SU-DHL-6 (cell line): ENCODE results near the gene SIRT6.
"Not testable (repeated sequence)": the region's sequence is repeated elsewhere in the genome, so short reads cannot be mapped to it uniquely, and the experiment has no call there.

ENCODE experiments used
- H2AFZ ChIP-seq: fragments of 200-600 bp; sonication (generic); 2 replicates; pipeline ENCODE4 v1.6.1; 2014; ENCODE audit warnings: low read depth, mild to moderate bottlenecking, moderate library complexity, mixed read lengths, antibody characterized with exemption, low read length; ENCODE audit not compliant: severe bottlenecking
- H3F3A ChIP-seq: fragments of 200-600 bp; shearing (Covaris generic); 2 replicates; pipeline ENCODE4 v1.6.0; 2016; ENCODE audit warnings: antibody characterized with exemption, mild to moderate bottlenecking; ENCODE audit not compliant: insufficient read depth
- H3K27ac ChIP-seq: fragments of 200-600 bp; sonication (generic); 2 replicates; pipeline ENCODE4 v1.5.1; 2016; ENCODE audit warnings: low read depth, mild to moderate bottlenecking, low read length, moderate library complexity, mixed read lengths
- H3K27me3 ChIP-seq: fragments of 200-600 bp; sonication (generic), shearing (Covaris generic); 2 replicates; pipeline ENCODE4 v1.6.0; 2014; ENCODE audit warnings: mild to moderate bottlenecking, low read length
- H3K36me3 ChIP-seq: fragments of 200-600 bp; sonication (generic); 2 replicates; pipeline ENCODE4 v1.6.1; 2014; ENCODE audit warnings: mild to moderate bottlenecking, low read length, mixed read lengths
- H3K4me2 ChIP-seq: fragments of 300-600, 200-600 bp; shearing (Covaris generic), sonication (generic); 2 replicates; pipeline ENCODE4 v1.6.0; 2014; ENCODE audit warnings: low read length, low read depth, mild to moderate bottlenecking; ENCODE audit not compliant: poor library complexity, severe bottlenecking
- H3K4me3 ChIP-seq: fragments of 200-600 bp; sonication (generic); 2 replicates; pipeline ENCODE4 v1.5.1; 2014; ENCODE audit warnings: antibody characterized with exemption, low read length, mild to moderate bottlenecking, mixed read lengths; ENCODE audit not compliant: insufficient read depth, poor library complexity, severe bottlenecking
- H3K79me2 ChIP-seq: fragments of 200-600 bp; sonication (generic); 2 replicates; pipeline ENCODE4 v1.6.1; 2014; ENCODE audit warnings: mild to moderate bottlenecking, low read length, moderate library complexity; ENCODE audit not compliant: insufficient read depth
- H3K9ac ChIP-seq: fragments of 200-600 bp; sonication (generic); 2 replicates; pipeline ENCODE4 v1.7.0; 2014; ENCODE audit warnings: mild to moderate bottlenecking, low read length
- H3K9me2 ChIP-seq: fragments of 200-600 bp; sonication (generic); replicated peaks from 2 replicates; pipeline ENCODE4 v1.6.1; 2014; ENCODE audit warnings: low read length; ENCODE audit not compliant: insufficient read depth
- H3K9me3 ChIP-seq: fragments of 200-600 bp; sonication (generic); 2 replicates; pipeline ENCODE4 v1.6.1; 2014; ENCODE audit warnings: low read length, mixed read lengths; ENCODE audit not compliant: insufficient read depth
- H4K20me1 ChIP-seq: fragments of 200-600 bp; sonication (generic); 2 replicates; pipeline ENCODE4 v1.6.1; 2014; ENCODE audit warnings: low read depth, mild to moderate bottlenecking, antibody characterized with exemption, low read length, moderate library complexity, mixed read lengths
- EZH2phosphoT487 ChIP-seq: fragments of 200-600 bp; sonication (generic), shearing (Covaris generic); conservative IDR thresholded peaks from 2 replicates; pipeline ENCODE4 v1.6.1; 2018; ENCODE audit warnings: mild to moderate bottlenecking, antibody characterized with exemption, low read length, moderate library complexity, mixed read lengths
- TF ChIP-seq, protein P1 (sequence below): fragments of 200-600 bp; sonication (generic); IDR thresholded peaks from one replicate; pipeline ENCODE4 v1.5.1; 2017; ENCODE audit warnings: antibody characterized with exemption, mild to moderate bottlenecking, low read length, moderate library complexity; ENCODE audit not compliant: insufficient read depth, poor library complexity, severe bottlenecking

Gene SIRT6

DNA sequence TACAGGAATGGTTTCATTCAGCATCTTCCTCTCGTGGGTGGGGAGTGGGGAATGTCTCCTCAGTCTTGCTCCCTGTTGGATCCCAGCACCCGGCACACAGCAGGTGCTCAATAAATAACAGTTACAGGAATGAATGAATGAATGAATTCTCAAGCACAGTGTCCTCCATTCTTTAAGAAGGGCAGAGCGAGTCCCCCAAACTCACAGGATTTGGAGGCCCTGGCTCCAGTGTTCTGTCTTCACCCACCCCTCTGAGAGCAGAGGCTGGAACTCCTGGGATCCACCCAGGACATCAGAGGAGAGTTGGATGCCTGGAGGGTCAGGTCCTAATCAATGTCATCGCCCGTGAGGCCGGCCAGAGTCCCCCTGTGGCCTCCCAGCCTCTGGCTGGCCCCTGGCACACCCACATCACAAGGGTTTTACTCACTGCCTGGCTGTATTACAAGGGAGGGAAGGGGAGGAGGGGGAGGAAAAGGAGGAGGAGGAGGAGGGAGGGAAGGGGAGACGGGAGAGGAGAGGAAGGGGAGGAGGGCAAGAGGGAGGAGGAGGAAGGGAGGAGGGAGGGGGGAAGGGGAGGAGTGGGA lies 37.6 kb downstream of the SIRT6 start:
- no peak for TF ChIP-seq EZH2phosphoT487
- TF ChIP-seq, protein P1, sequence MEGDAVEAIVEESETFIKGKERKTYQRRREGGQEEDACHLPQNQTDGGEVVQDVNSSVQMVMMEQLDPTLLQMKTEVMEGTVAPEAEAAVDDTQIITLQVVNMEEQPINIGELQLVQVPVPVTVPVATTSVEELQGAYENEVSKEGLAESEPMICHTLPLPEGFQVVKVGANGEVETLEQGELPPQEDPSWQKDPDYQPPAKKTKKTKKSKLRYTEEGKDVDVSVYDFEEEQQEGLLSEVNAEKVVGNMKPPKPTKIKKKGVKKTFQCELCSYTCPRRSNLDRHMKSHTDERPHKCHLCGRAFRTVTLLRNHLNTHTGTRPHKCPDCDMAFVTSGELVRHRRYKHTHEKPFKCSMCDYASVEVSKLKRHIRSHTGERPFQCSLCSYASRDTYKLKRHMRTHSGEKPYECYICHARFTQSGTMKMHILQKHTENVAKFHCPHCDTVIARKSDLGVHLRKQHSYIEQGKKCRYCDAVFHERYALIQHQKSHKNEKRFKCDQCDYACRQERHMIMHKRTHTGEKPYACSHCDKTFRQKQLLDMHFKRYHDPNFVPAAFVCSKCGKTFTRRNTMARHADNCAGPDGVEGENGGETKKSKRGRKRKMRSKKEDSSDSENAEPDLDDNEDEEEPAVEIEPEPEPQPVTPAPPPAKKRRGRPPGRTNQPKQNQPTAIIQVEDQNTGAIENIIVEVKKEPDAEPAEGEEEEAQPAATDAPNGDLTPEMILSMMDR = no peak
- no peaks in the 10 kb centered on the region for H3K27me3 ChIP-seq
- no peak overlapping the region for H2AFZ ChIP-seq
- no peaks in the 10 kb centered on the region for H3F3A ChIP-seq
- no peaks in the 10 kb centered on the region for H3K9me3 ChIP-seq
- no peaks in the 10 kb centered on the region for H4K20me1 ChIP-seq
- H3K4me3 ChIP-seq = no peak overlapping the region
- H3K9me2 ChIP-seq = no peaks in the 10 kb centered on the region
- H3K36me3 ChIP-seq = no peaks in the 10 kb centered on the region
- no peak overlapping the region for H3K4me2 ChIP-seq
- no peak overlapping the region for H3K27ac ChIP-seq
- no peak overlapping the region for H3K9ac ChIP-seq
- no peaks in the 10 kb centered on the region for H3K79me2 ChIP-seq

DNA sequence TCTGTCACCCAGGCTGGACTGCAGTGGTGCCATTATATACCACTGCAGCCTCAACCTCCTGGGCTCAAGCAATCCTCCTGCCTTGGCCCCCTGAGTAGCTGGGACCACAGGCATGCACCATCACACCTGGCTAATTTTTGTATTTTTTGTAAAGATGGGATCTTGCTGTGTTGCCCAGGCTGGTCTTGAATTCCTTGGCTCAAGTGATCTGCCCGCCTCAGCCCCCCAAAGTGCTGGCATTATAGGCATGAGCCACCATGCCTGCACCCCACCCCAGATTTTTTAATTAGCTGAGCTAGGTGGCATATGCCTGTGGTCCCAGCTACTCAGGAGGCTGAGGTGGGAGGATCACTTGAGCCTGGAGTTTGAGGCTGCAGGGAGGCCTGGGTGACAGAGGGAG lies 39.4 kb downstream of the SIRT6 start:
- not testable (repeated sequence) for H3K4me2 ChIP-seq, H3K27ac ChIP-seq, H2AFZ ChIP-seq, H3K9ac ChIP-seq, H3K9me2 ChIP-seq, H3K9me3 ChIP-seq, H3K36me3 ChIP-seq, H4K20me1 ChIP-seq, H3K4me3 ChIP-seq, H3K27me3 ChIP-seq, H3K79me2 ChIP-seq, H3F3A ChIP-seq

DNA sequence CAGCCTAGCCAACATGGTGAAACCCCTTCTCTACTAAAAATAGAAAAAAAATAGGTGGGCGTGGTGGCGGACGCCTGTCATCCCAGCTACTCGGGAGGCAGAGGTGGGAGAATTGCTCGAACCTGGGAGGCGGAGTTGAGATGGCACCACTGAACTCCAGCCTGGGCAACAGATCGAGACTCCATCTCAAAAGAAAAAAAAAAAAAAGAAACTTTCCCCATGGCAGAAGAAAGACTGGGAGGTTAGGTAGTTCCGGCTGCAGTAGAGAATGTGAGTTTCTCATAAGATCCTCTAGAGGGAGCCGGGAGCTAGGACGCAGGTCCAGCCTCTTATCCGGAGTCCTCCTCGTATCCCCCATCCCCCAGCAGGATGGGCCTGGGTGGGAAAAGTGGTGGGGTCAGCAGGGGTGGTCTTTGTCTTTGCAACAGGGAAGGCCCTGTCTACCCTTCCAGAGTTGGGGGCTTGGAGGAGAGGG lies 42.1 kb downstream of the SIRT6 start:
- Histone ChIP-seq H3K27ac (no peak overlapping the region), H3K79me2 (no peaks in the 10 kb centered on the region), H3K9me3 (no peaks in the 10 kb centered on the region), H3K4me3 (no peak overlapping the region), H3K36me3 (no peaks in the 10 kb centered on the region), H3K4me2 (peak overlapping the region; percentile 47), H3K27me3 (no peaks in the 10 kb centered on the region), H3K9me2 (no peaks in the 10 kb centered on the region), H3F3A (no peaks in the 10 kb centered on the region), H3K9ac (no peak overlapping the region), H4K20me1 (no peaks in the 10 kb centered on the region), H2AFZ (peak overlapping the region; percentile 47)
- TF ChIP-seq, protein P1 = no peak
- TF ChIP-seq EZH2phosphoT487 = no peak

DNA sequence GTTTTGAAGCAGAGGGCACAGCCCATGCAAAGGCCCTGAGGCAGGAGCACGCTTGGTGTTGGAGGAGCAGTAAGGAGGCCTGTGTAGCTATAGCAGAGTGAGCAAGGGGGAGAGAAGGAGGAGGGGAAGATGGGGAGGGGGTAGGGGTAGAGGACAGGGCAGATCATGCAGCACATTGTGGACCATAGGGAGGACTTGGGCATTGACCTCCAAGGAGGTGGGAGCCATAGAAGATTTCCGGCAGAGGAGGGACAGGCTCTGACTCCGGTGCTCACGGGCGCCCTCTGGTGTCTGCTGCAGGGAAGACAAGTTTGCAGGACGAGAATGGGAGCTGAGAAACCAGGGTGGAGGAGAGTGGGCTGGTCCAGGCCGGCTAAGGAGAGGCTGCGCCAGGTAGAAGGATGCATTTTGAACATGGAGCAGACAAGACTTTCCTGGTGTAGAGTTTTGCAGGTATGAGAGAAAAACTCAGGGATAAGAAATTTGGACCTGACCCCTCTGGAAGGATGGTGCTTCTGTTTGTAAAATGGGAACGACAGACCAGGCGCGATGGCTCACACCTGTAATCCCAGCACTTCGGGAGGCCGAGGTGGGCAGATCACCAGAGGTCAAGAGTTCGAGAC lies 42.6 kb downstream of the SIRT6 start:
- Histone ChIP-seq H3K4me2 (peak overlapping the region; percentile 47), H3K4me3 (no peak overlapping the region)

More for the DNA sequence above, 42.6 kb downstream of the SIRT6 start:
- no peaks in the 10 kb centered on the region for H3K9me3 ChIP-seq
- H3K36me3 ChIP-seq = no peaks in the 10 kb centered on the region
- H4K20me1 ChIP-seq = no peaks in the 10 kb centered on the region
- no peaks in the 10 kb centered on the region for H3K79me2 ChIP-seq
- peak overlapping the region; percentile 47 for H2AFZ ChIP-seq
- TF ChIP-seq, protein P1 = peak; percentile 78
- TF ChIP-seq EZH2phosphoT487 = no peak
- H3K27me3 ChIP-seq = no peaks in the 10 kb centered on the region
- H3K9me2 ChIP-seq = no peaks in the 10 kb centered on the region
- no peak overlapping the region for H3K9ac ChIP-seq
- H3F3A ChIP-seq = no peaks in the 10 kb centered on the region
- H3K27ac ChIP-seq = no peak overlapping the region
